GM18909 (cell line): Measurements from ENCODE around the gene CCDC50.
A peak's percentile ranks its signal among the peaks of the same experiment; 100 is the strongest.

Experiments
- ATAC-seq: cut with Tn5 transposase; IDR thresholded peaks from one replicate; pipeline ENCODE4 v1.9.1; 2021; ENCODE audit warnings: mild to moderate bottlenecking; ENCODE audit not compliant: unreplicated experiment, poor library complexity

CCDC50 gene, protein sequence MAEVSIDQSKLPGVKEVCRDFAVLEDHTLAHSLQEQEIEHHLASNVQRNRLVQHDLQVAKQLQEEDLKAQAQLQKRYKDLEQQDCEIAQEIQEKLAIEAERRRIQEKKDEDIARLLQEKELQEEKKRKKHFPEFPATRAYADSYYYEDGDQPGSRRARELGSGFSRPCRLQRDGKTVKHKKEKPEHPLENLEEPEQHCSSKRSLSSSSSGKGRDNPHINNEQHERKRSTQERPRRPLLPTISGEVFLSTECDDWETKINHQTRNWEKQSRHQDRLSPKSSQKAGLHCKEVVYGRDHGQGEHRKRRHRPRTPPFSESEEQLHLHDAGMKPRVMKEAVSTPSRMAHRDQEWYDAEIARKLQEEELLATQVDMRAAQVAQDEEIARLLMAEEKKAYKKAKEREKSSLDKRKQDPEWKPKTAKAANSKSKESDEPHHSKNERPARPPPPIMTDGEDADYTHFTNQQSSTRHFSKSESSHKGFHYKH

DNA sequence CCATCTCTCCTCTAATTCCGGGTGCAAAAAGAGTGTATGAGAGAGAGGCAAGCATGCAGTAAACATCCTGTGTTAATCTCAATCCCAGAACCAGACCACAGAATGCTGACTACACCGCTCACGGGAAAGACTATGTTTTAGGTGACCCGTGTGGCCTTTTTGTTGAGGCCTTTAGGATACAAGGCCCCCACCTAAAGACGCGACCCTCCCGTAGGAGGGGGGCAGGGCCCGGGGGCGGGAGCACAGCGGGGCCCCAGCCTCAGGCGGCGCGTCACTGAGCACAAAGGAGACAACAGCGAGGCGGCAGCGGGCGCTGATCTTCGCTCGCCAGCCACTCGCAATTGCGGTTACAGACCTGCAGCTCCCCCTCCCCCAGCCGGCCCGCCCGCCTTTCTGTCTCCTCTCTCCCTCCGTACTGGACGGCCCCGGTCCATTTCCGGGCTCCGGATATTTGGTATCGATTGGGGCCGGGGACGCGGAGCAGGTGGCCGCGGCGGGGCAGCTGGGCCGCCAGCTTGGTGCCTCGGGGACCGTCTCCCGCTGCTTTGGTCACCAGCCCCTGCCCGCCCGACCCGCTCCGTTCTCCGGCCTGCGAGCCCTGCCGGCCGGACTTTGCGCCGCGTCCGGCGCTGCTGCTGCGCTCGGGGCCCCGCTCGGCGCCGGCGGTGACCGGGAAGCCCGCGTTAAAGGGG, at the start of gene CCDC50:
Gene CCDC50, plus strand, starts transcription at position 433 of the 692 bp plus-strand sequence. CDS start 281 bp downstream, outside the sequence.
- peak; percentile 79 for ATAC-seq

DNA sequence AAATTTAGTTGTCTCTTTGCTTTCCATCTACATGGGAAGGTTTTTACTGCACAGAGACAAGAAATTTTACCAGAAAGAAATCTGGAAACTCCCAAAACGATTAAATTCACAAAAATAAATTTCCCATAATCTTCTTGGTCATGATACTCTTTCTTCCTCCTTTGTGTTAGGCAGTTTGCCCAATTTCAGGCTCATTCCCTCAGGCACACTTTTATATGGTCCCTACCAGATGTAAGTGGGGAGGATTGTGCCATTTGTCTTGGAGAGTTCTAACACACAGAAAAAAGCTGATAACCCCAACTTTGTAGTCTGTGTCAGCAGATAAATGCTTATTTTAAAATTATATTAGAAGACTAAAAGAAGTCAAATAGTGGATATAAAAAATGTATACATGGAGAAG, 49.1 kb upstream of the CCDC50 start:
- ATAC-seq: no peak

GRCh38 chr3:191280882-191281281, 48.3 kb upstream of the CCDC50 start:
- no peak for ATAC-seq

GRCh38 chr3:191282251-191283185, 46.7 kb upstream of the CCDC50 start:
- no peak for ATAC-seq

DNA sequence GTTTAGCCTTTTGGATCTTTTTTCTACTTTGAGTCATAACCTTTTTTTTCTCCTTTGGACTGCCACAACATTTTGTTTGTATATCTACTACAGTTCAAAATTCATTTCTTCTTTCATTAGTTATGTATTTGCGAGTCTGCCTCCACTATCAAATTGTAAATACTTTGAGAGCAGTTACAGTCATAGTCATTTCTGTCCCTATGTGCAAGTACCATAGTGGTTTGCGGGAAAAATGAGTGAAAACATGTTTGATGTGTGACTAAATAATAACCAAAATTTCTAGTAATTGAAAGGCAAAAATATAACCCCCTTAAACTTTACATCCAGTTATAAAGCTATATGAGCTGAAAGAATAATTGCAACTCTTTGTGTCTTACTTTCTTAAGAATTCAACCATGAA, 45.8 kb upstream of the CCDC50 start:
- peak; percentile 69 for ATAC-seq

DNA sequence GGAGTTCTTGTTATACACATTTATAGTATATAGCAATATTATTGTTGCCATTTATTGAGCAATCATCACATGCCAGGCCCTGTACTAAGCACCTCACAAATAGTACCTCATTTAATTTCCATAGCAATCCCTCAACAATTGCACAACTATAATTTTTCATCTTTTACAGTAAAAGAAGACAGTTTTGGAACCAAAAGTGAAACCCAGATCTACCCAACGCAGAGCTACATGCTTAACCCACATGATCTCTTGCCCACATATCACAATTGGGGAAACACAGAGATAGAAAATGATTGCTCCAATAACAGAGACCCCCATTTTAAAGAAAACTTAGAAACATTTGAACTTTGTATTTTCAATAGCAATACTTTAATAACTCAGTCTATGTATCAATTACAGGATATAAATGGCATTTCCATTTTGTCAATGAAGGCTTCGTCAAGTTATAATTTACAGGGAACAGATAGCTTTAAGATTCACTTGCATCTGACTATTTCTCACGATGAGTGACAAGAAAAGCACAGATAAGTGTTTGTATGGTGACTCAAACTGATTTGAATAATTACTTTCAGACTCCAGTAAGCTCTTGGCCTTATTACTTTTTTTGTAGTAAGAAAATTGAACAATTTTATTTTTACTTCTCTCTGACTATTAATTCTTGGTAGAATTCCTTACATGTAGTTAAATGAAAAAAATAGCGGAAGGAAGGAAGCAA, 38.7 kb upstream of the CCDC50 start:
- ATAC-seq: peak; percentile 87

GRCh38 chr3:191292243-191293015, 36.8 kb upstream of the CCDC50 start:
- no peak for ATAC-seq

DNA sequence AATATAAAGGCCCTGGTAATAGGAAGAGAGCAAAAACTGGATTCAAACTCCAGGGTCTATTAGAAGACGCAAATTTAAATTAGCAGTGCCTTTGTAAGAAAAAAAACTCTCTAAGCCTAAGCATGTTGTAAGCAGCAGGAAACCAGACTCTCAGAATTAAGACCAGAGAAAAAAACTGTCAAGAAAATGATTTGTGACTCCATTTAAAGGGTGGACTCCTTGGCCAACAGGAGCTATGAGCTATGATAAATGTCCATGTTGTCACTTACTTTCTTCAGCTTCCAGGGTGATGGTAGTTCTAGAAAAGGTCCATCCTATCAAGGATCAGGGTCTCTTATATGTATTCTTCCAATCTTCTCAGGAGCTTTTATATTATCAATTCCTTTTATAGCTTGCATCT, 34.9 kb upstream of the CCDC50 start:
- no peak for ATAC-seq

DNA sequence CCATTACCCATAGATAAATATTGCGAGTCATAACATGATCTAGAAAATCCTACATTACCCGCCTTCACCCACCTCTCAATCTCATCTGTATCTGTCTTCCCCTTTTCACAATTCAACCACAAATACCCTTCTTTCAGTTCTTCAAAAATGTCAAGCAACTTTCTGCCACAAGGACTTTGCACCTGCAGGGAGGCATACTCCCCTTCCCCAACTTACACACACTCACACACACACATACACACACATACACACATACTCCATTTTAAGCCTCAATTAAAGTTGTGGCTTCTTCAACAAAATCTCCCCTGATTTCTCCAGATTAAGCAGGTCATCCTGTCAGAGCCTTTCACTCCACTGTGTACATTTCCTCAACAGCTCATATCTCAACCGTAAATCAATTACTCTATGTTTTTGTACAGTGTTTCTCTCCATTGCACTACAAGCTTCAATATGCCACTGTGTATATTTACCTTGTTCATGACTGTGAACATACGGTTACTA, 33.1 kb upstream of the CCDC50 start:
- ATAC-seq: peak; percentile 84

GRCh38 chr3:191298846-191299245, 30.3 kb upstream of the CCDC50 start:
- no peak for ATAC-seq

GRCh38 chr3:191300422-191300821, 28.8 kb upstream of the CCDC50 start:
- peak; percentile 20 for ATAC-seq

DNA sequence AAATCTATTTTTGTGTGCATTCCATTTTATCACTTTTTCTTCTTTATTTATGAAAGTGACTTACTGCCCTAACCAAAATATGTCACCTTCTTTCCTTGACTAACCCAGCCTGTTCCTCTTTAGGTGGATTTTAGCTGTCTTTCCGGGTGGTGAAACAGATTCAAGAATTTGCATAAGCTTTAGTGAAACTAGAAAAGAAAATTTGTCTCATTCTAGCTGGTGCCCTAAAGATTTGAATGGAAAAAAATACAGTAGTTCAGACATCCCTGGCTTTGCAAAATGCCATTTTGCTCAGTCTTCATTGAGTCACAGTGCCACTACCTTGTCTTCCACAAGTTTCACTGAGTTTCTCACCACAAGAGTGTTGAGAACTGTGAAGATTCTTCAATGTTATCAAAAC, 28.2 kb upstream of the CCDC50 start:
- ATAC-seq: peak; percentile 75

DNA sequence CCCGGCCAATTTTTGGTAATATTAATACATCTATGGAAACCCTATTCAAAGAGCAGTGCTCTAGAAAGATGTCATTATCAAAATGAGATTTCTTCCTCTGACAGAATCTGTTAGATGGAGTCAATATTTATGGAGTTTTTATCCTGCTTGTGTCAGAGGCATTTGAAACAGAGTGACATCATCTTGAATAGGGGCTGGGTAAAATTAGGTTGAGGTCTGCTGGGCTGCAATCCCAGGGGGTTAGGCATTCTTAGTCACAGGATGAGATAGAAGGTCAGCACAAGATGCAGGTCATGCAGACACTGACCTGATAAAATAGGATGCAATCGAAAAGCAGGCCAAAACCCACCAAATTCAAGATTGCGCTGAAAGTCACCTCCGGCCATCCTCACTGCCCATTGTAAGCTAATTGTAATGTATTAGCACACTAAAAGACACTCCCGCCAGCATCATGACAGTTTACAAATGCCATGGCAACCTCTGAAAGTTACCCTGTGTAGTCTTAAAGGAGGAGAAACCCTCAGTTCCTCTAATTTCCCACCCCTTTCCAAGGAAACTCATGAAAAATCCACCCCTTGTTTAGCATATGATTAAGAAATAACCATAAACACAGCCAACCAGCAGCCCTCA, 27.3 kb upstream of the CCDC50 start:
- ATAC-seq: no peak

GRCh38 chr3:191302451-191302850, 26.7 kb upstream of the CCDC50 start:
- no peak for ATAC-seq

DNA sequence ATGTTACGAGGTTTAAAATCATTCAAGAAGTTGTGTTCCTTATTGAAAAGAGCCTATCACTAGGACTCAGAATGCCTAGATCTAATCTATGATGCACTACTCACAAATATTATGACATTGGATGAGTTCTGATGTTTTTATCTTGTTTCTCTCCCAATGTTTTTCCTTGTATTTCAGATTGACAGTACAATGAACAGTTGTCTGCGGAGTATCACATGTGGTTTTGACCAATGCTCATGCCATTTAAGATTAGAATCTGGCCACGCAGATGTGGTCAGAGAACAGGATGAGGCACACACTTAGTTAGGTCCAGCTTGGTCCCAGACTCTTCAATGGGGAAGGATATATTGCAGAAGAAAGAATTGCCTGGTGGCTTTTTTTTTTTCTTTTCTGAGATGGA, 25.6 kb upstream of the CCDC50 start:
- no peak for ATAC-seq

DNA sequence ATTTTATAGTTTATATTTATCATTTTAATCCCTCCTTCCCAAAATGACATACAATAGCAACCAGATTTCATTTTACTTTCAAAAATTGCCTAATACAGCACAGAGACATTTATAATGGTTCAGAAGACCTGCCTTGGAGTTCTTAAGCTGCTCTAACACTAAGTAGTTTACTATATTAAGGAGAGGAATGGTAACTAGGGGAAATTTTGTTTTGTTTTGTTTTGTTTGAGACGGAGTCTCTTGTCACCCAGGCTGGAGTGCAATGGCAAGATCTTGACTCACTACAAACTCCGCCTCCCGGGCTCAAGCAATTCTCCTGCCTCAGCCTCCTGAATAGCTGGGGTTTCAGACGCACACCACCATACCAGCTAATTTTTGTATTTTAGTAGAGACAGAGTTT, 22.8 kb upstream of the CCDC50 start:
- ATAC-seq: no peak

DNA sequence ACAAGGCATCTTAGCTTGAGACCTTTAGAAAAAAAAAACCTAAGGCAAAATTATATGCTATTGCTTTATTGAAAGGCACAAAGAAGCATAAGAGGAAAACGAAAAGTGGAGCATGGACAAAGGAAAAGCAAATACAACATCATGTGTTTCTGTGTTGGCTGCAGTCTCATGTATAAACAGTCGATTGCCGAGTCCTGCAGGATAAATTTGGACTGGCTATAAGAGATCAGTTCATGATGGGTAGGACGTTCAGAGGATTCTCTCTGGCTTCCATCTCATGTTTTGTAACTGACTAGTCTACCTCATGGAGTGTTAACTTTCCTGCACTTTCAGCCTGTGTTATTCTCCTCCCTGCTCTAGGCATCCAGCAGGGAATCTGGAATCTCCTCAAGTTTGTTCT, 21.9 kb upstream of the CCDC50 start:
- no peak for ATAC-seq

- ATAC-seq: no peak
Measured at GRCh38 chr3:191313296-191313695, 15.9 kb upstream of the CCDC50 start.
